NCI-H2107 treated with DMSO at 0.1 percent for 48 hours (cell line): ENCODE data around the gene SOWAHC.
"Not testable (repeated sequence)": the region's sequence is repeated elsewhere in the genome, so short reads cannot be mapped to it uniquely, and the experiment has no call there.

Experiments
- DNase-seq: peaks from one replicate; lab custom pipeline; 2025; ENCODE audit not compliant: unreplicated experiment; lab: John Stamatoyannopoulos, UW

Gene SOWAHC, protein sequence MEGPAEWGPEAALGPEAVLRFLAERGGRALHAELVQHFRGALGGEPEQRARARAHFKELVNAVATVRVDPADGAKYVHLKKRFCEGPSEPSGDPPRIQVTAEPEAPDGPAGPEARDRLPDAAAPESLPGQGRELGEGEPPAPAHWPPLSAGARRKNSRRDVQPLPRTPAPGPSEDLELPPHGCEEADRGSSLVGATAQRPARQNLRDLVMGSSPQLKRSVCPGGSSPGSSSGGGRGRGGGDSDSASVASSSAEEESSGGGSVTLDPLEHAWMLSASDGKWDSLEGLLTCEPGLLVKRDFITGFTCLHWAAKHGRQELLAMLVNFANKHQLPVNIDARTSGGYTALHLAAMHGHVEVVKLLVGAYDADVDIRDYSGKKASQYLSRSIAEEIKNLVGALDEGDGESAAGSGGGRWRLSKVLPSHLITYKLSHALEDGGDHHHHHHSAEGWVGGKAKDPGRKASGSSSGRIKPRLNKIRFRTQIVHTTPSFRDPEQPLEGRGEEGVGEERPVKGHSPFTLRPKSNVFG

DNA sequence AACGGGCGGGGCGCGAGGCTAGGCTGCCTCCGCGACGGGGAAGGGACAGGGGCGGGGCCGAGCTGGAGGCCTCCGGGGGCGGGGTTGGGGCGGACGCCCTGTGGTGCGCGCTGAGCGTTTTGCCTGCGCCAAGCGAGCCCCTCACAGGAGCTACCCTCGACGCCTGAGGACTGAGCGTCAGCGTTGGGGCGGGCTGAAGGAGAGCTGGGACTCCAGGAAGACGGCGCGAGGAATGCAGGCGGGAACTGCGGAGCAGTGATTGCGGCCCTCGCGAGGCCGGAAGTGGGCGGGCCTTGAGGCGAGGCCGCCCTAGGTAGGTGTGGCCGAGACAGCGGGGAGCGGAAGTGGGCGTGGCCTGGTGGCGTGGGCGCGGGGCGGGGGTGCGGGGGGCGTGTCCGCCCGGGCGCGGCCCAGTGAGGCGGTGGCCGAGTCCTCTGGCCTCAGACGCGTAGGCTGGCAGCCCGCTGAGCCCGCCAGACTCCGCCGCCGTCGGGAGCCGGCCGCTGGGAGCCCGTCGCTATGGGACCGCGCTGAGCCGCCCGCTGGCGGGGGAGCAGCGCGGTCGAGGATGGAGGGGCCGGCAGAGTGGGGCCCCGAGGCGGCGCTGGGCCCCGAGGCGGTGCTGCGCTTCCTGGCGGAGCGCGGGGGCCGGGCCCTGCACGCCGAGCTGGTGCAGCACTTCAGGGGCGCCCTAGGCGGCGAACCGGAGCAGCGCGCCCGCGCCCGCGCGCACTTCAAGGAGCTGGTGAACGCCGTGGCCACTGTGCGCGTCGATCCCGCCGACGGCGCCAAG, at the start of gene SOWAHC, which contains the start of gene SEPTIN10:
TSS of gene SOWAHC (plus strand) at position 443 of the 793 bp plus-strand sequence. CDS start at position 569, 126 bp downstream.
TSS of gene SEPTIN10 (minus strand) at position 45 of the 793 bp plus-strand sequence. CDS start 139 bp downstream, outside the sequence.
- DNase-seq: peak; percentile 12

DNA sequence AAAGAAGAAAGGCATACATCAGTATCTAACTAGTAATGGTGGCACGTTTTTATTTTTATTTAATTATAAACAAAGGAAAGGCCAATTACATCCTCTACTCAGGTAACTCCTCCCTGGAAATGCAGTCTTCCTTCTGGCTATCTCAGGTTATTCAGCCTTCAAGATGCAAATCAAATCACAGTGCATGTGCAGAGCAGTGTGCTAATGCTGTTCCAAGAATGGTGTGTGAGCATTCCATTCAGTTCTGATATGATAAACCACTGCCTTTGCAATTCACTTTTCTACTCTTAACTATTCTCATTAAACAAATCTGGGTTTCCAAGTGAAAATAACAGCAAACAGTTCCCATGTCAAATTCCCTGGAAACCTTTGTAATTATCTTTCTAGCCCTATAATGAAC, 38.8 kb upstream of the SOWAHC start:
- DNase-seq: no peak

DNA sequence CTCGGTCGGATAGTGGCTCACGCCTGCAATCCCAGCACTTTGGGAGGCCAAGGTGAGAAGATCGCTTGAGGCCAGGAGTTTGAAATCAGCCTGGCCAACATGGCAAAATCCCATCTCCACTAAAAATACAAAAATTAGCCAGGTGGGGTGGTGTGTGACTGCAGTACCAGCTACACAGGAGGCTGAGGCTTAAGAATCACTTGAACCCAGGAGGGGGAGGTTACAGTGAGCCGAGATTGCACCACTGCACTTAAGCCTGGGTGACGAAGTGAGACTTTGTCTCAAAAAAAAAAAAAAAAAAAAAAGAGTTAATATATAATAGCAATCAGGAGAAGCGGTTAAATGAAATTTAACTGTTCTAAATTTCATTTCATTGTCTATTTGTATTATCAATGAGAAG, 36.5 kb upstream of the SOWAHC start:
- not testable (repeated sequence) for DNase-seq

DNA sequence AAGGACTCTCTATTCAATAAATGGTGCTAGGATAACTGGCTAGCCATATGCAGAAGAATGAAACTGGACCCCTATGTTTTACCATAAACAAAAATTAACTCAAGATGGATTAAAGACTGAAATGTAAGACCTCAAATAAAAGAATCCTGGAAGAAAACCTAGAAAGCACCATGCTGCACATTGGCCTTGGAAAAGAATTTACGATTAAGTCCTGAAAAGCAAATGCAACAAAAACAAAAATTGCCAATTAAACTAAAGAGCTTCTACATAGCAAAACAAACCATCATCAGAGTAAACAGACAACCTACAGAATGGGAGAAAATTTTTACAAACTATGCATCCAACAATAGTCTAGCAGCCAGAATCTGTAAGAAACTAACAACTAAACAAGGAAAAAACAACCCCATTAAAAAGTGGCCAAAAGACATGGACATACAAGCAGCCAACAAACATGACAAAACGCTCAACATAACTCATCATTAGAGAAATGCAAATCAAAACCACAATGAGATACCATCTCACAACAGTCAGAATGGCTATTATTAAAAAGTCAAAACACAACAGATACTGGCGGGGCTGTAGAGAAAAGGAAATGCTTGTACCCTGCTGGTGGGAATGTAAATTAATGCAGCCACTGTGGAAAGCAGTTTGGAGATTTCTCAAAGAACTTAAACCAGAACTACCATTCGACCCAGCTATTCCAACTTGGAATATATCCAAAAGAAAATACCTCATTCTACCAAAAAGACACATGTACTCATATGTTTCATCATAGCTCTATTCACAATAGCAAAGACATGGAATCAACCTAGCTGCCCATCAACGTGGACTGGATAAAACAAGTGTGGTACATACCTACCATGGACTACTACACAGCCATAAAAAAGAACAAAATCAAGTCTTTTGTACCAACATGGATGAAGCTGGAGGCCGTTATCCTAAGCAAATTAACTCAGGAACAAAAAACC, 31.0 kb upstream of the SOWAHC start:
- no peak for DNase-seq

DNA sequence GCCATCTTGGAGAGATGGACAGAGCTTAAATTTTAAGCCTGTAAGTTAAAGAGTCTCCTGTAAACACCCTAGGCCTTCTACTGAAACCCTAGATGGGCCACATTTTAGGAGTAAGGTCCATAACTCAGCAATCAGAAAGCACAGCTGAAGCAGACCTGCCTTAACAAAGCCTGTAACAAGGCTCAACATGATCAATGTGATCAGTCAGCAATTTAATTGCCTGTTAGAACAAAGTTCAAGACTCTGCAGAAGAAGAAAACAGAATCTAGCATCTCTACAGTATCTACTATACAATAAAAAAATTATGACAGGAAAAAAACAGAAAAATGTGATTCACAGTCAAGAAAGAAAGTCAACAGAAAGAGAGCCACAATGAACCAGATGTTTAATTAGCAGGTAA, 27.5 kb upstream of the SOWAHC start:
- DNase-seq: no peak

DNA sequence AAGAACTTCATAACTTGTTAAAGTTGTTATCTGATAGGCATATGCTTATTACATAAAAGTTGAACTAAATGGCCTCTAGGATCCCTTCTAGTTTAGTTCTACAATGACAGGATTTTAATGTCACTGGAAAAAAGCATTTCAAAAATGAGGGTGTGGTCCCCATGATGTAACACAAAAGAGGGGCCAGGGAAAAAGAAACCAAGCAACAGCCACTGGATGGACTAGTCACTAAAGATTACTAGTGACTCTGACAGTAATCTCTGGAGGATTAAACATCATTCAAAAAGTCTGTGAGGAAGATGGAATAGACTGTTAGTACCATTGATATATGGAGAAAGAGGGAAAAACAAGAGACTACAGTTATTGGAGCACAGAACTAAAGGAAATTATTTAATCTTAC, 23.0 kb upstream of the SOWAHC start:
- no peak for DNase-seq

DNA sequence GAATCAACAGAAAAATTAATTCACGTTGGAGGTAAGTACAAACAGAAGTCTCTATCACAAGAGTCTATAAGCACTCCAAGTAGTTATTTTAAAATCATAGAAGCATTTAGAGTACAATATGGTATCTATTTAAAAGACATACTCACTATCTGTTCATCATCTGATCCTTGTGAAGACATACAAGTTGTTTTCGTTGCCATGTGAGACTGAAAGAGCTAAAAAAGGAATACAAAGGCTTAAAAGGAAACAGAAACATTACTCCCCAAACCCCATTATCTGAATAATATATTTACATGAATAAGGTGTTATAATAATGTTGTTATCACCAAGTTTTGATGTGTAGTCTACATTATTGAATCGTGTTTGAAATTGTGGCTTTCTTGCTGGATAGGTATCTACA, 21.3 kb upstream of the SOWAHC start:
- no peak for DNase-seq

DNA sequence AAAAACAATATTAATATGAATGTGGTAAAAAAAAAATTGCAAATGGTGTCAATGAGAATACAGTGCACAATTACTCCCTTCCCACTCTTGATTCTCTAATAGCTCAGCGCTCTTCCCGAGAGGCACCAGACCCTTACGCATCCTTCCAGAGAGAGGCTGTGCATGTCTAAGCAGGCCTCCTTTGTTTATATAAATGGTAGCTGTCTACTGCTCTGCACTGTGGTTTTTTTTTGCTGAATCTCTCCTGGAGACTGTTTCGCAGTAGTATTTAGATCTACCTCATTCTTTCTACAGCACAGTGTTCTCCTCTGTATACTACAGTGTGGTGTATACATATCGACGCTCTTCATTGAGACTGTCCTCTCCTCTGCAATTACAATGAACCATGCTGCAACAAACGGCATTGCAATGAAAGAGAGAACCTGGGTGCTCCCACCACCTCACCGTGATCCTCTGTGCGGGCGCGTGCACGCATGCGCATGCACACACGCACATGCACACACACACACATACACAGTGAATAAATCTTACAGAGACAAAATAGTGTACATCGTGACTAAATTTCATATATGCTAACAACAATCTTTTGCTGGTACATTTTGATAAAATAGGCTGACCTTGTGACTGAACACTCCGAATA, 19.8 kb upstream of the SOWAHC start:
- DNase-seq: no peak

DNA sequence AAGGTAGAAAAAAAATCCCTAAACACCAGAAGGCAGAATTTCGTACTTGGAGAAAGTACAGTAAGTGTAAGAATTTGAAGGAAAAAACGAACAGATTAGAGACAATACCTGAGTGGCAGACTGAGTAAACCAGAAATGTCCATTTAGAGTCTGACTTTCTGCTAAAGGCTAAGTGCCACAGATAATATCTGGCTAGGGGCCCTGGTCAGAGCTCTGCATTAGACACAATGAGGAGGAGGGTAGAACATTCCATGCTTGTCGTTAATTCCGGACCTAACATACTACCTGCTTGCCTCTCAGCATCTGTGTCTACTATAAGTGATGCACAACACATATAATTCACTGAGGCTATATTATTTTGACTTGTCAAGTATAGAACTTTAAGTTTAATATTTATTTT, 18.5 kb upstream of the SOWAHC start:
- no peak for DNase-seq

DNA sequence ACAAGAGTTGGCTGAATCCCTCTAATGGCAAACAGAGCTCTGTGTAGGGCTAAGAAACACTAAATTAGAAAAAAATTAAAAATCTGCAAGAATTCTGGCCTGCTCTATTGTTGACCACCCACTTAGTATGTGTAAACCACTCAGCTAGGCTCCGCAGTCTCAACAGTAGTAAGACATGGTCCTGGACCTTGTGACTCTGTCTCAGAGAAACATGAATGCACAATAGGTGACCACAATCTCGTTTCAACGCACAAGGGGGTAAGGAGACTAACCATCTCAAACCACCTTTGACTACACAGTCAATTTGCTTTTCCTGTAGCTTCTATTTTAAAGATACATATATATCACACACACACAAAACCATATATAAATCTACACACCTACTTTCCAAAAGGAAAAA, 16.9 kb upstream of the SOWAHC start:
- no peak for DNase-seq

DNA sequence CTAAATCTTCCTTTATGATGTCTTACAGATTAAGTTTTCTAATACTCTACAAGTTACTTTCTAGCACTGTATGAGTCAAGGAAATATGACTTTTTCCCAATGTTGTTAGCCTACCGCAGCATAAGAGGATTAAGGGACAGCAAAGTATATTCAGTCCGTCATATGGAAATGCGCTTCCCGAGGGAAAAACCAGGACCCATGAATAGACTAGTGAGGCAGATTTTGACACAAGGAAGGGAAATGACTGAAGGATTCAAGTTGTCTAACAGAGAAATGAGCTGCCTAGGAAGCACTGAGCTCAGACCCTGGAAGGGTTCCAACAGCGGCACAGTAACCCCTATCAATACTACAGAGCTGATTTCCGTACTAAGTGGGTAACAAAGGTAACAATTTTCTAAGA, 12.4 kb upstream of the SOWAHC start:
- DNase-seq: no peak

DNA sequence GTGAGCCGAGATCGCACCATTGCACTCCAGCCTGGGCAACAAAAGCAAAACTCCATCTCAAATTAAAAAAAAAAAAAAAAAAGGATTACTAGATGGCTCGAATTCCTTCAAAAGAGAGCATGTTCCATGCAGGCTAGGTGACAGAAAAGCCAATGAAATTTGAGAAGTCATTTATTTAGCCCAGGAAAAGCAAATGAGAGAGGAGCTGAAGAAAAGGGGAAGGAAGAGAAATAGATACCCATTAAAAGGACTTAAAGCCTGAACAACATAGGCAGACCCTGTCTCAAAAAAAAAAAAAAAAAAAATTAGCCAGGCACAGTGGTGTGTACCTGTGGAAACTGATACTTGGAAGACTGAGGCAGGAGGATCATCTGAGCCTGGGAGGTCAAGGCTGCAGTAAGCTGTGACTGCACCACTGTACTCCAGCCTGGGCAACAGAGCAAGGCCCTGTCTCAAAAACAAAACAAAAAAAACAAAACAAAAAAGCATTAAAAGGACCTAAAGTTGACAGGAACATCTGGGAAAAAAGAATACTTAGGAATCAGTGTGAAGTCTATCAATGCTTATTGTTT, 11.5 kb upstream of the SOWAHC start:
- no peak for DNase-seq

DNA sequence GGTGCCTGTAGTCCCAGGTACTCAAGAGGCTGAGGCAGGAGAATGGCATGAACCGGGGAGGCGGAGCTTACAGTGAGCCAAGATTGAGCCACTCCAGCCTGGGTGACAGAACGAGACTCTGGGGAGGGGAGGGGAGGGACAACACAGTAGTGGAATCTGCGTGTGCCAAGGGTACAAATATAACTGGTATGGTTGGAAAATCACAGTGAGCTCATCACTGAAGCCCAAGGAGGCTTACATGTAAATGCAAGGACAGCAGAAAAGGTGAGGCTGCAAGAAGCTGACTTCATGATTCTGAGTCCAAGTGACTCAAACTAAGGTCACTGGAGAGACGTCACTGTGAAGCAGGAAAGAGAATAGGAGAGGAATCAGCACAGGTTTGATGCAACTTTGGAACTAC, 9.6 kb upstream of the SOWAHC start:
- no peak for DNase-seq

DNA sequence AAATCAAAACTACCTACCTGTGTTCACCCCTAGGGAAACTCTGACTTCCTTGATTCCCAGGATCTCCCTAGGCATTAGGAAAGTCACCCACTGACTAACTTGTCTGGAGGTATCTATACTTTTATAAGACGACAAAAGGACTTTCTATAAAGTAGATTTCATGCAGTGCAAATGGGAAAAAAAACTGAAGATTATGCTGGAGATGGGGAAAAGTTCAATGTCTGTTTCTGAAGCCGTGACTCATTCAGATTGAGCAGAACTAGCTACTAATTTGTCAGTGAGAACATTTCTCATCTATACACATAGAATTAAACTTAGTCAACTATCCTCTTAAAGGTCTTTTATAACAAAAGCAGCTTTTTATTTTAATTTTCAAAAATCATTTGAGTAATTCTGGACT, 6.4 kb upstream of the SOWAHC start:
- DNase-seq: no peak

DNA sequence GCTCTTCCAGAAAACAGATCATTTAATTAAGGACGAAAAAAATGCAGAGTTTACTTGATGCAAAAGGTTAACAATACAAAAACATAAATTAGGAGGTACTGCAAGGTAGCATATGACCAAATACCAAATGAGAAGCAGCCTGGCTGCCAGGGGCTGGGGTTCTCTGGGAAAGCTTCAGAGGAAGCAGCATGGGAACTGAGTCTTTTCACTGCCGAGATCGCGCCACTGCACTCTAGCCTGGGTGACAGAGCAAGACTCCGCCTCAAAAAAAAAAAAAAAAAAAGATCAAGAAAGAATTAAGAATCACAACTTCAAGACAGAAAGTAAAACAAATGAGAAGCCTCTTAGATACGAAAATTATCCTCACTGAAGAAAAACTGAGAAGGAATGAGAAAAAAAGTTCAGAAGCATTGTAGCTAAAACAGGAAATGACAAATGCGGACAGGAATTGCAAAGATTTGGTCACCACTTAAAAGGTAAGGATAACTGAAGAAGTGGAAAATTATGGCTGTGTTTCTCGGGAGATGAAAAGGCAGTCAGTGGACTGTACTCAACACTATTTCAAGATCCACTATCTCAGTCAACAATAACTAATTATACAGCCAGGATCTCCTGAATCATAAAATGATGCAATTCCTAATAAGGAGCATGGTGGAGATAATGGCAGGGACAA, 4.7 kb upstream of the SOWAHC start:
- DNase-seq: no peak

DNA sequence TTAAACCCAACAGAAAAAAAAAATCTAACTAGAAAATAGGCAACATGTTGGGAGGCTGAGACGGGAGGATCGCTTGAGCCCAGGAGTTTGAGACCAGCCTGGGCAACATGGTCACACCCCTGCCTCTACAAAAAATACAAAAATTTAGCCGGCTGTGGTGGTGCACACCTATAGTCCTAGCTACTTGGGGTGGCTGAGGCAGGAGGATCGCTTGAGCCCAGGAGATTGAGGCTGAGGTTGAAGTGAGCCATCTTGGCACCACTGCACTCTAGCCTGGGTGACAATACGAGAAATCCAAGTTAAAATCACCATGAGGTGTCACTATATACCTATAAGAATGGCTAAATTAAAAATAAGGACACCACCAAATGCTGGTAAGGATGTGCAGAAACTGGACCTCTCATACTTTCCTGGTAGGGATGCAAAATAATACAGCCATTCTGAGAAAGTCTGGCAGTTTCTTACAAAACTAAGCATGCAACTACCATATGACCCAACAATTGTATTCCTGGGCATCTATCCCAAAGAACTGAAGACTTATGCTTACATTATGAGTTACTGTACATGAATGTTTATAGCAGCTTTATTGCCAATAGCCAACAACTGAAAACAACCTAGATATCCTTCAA, 2.6 kb upstream of the SOWAHC start:
- DNase-seq: no peak

DNA sequence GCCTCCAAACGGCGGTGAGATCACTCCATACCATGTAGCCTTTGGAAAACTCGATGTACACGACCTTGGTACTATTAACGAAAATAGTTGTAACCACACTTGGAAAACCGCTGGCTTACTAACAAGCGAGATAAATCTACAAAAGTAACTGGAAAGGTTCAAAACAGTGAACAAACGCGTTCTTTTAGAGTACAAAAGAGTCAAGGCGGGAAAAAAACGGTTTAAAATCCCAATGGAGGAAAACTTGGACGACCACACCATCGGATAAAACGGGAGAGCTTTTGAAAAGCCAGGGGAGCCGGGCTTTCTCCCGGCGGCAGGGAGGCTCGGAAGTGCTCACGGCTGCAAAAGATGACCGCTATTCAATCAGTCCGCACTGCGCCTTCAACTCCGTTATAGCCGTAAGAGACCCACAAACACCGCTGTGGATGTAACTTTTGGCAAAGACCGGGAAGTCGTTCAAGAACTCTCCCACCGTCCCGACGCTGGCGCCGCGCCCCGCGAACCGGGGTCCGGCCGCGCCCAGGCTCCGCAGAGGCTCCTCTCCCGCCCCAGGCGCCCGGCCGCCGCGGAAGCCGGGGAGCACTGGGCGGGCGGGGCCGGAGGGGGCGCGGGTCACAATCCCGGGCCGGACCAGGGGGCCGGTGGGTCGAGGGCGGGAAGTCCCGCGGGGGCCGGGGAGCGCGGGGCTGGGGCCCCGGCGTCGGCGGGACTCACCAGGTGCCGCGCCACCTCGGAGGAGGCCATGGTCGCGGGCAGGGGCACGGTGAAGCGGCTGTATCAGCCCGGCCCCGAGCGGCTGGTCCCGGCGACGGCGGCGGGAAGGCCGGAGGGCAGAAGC, 863 bp upstream of the SOWAHC start:
- no peak for DNase-seq
